A673 (cell line): ENCODE results near the gene AANAT.

Experiments
- EZH2 ChIP-seq: fragments of 200-600 bp; sonication (generic); IDR thresholded peaks from 2 replicates; pipeline ENCODE4 v1.6.1; 2017; ENCODE audit warnings: borderline replicate concordance, low read depth, mild to moderate bottlenecking, mixed read lengths, antibody characterized with exemption, low read length; ENCODE audit not compliant: poor library complexity, severe bottlenecking
- TF ChIP-seq, protein P1 (sequence below): fragments of 300-800, 200-600 bp; sonication (generic); conservative IDR thresholded peaks from 2 replicates; pipeline ENCODE4 v1.5.1; 2017; ENCODE audit warnings: low read depth, mild to moderate bottlenecking, antibody characterized with exemption, low read length, moderate library complexity, mixed read lengths

DNA sequence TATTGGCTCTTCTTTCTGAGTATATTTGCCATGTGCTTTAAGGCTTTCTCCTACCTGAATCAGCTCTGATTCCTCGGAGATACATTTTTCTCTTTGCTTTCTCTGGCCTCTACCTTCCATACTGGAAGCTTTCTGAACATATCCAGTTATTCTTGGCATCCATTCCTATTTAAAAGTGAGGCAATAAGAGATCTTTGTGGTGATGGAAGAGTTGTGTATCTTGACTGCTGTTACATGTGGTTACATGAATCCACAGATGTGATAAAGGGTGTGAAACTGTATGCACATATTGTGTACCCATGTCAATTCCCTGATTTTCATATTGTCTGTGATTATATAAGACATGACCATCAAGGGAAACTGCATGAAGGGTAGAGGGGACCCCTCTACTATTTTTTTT lies 38.9 kb upstream of the AANAT start:
- TF ChIP-seq, protein P1, sequence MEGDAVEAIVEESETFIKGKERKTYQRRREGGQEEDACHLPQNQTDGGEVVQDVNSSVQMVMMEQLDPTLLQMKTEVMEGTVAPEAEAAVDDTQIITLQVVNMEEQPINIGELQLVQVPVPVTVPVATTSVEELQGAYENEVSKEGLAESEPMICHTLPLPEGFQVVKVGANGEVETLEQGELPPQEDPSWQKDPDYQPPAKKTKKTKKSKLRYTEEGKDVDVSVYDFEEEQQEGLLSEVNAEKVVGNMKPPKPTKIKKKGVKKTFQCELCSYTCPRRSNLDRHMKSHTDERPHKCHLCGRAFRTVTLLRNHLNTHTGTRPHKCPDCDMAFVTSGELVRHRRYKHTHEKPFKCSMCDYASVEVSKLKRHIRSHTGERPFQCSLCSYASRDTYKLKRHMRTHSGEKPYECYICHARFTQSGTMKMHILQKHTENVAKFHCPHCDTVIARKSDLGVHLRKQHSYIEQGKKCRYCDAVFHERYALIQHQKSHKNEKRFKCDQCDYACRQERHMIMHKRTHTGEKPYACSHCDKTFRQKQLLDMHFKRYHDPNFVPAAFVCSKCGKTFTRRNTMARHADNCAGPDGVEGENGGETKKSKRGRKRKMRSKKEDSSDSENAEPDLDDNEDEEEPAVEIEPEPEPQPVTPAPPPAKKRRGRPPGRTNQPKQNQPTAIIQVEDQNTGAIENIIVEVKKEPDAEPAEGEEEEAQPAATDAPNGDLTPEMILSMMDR: no peak
- no peak for TF ChIP-seq EZH2
